Aorta (tissue), 5 donors: Measurements from ENCODE around the gene AMBP. TPM values are rescaled to one million over a fixed set of nuclear protein-coding genes. Genes with fewer than 3 reads are reported as not detected.
A peak's percentile ranks its signal among the peaks of the same experiment; 100 is the strongest.

ENCODE experiments used
- ATAC-seq: fragments of 200-7000 bp; cut with Tn5 transposase; one replicate; pipeline ENCODE4 v1.9.1; 2022; ENCODE audit warnings: moderate library complexity; ENCODE audit not compliant: low FRiP score
- DNase-seq, 2 donors: peaks; one replicate each; pipeline ENCODE4 v3.0.0-alpha.2; 2020
- H3K27ac ChIP-seq, 2 donors: one replicate each; pipeline ENCODE4 v1.5.1; 2013; ENCODE audit warnings: low read length in 2 of 2, mild to moderate bottlenecking in 2 of 2, moderate library complexity in 2 of 2, control low read depth in 1 of 2, inconsistent platforms in 1 of 2, low read depth in 1 of 2
- H3K27me3 ChIP-seq, 2 donors: one replicate each; pipeline ENCODE4 v1.6.1; 2013; ENCODE audit warnings: control low read depth in 1 of 2, low read length in 1 of 2, mild to moderate bottlenecking in 1 of 2, moderate library complexity in 1 of 2; ENCODE audit not compliant: insufficient read depth in 2 of 2, control insufficient read depth in 1 of 2
- H3K36me3 ChIP-seq, 2 donors: one replicate each; pipeline ENCODE4 v1.6.1; 2013; ENCODE audit warnings: control low read depth in 1 of 2, low read length in 1 of 2, mild to moderate bottlenecking in 1 of 2; ENCODE audit not compliant: insufficient read depth in 2 of 2, control insufficient read depth in 1 of 2
- H3K4me1 ChIP-seq, 2 donors: one replicate each; pipeline ENCODE4 v1.6.1; 2013; ENCODE audit warnings: low read length in 2 of 2, control low read depth in 1 of 2, mild to moderate bottlenecking in 1 of 2, moderate library complexity in 1 of 2; ENCODE audit not compliant: insufficient read depth in 2 of 2, control insufficient read depth in 1 of 2
- H3K4me3 ChIP-seq, 2 donors: one replicate each; pipeline ENCODE4 v1.5.1; 2013; ENCODE audit warnings: low read length in 2 of 2, control low read depth in 1 of 2, mild to moderate bottlenecking in 1 of 2
- H3K9me3 ChIP-seq: one replicate; pipeline ENCODE4 v1.6.1; 2013; ENCODE audit warnings: mild to moderate bottlenecking, low read length; ENCODE audit not compliant: control insufficient read depth
- WGBS, 2 donors: extraction: QIAGEN DNeasy Blood & Tissue Kit; methylation state at CpG; one replicate each; pipeline ENCODE4 v1.1.7; 2013; 5-methylcytosine and 5-hydroxymethylcytosine counted together
- intact Hi-C, 2 donors: fragments of 100-400 bp; cut with DNase I; formaldehyde crosslinking; loops; one replicate each; pipeline versions ENCODE4 v1.14.2 to v1.15.0; 2022
- polyA plus RNA-seq, 2 donors: library from polyadenylated mRNA; stranded (reverse); fragments of 200-250 nt; gene quantifications; one replicate each; pipeline ENCODE4 v1.2.3, GENCODE V29; 2013
- total RNA-seq, 2 donors: library from RNA; stranded (reverse); fragmentation: NEBNext Ultra II Directional; extraction: Animal tissue kit (Norgen Biotek cat#: 25700); gene quantifications; one replicate each; pipeline ENCODE4 v1.2.1, GENCODE V29; 2021
- donor health status: healthy with polysubstance abuse.
- donor health status: Bipolar disorder and iron deficiency.
- donor health status: DM: no; HTN: no; CAD: no.
- donor health status: DM: no; HTN: no; CAD: no.
- donor health status: DM: yes; HTN: yes; CAD: no.

The AMBP gene
- total and polyA plus RNA-seq, 4 donors = 0.50 TPM; not detected in 3

DNA sequence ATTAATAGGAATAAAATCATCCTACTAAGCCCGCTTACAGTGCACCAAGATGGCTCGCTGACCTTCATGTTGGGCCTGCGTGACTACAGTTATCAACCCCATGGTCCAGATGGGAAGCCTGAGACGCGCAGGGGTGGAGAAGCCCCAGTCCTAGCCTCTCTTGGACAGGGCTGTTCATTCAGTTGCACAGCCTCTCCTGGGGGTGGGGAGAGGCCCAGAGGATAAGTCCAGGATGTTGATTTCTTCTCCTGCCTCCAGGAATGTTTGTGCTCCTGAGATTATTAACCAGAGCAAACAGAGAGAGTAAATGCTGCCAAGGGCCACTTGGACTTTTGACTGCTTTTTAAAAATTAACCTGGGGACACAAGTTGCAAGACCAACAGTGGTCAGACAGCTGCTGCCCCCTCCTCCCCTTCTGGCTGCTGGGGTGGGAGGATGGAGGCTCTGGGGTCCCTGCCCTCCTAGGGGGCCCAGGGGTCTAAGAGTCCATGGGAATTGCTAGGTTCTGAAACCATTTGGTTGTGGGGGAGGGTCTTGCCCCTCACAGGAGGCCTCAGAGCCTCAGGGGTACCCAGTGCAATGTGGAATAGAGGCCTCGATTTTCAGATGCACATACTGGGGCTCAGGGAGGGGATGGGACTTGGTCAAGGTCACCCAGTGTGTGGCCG is 2.8 kb upstream of the AMBP start:
- Histone ChIP-seq H3K9me3 (no peaks in the 10 kb centered on the region), H3K4me1 (no peaks in the 10 kb centered on the region), H3K27me3 (no peaks in the 10 kb centered on the region), H3K36me3 (no peaks in the 10 kb centered on the region), H3K4me3 (no peak overlapping the region), H3K27ac (no peak overlapping the region)
- ATAC-seq = no peak
- 91 to 96% methylated on average over 7 of the region's 7 CpGs for WGBS, 2 donors
- DNase-seq = no peak
- intact Hi-C loops = no loop called here

DNA sequence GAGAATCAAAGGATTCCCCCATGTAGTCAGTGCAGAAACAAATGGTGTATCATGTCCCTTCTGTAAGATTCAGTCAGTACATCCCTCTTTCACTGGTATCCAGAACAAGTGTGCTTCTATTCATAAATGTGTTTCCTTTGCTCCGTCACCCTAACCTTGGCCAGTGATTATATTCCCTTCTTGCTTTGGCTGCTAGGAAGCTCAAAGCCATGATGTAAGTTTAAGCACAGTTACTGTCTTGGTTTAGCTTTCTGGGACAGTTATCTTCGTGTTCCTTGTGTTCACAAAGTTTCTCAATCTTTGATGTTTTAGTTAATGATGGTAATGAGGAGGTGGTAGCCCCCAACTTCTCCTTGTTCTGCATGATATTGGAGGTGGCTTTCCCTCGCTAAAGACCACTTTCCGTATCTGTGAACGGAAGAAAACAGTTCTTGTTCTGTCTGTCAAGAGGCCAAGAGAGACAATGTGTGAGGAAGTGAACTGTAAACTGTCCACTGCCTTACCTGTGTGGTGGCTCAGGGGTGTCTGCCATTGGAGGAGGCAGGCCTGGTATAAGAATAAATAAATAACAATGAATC is 2.2 kb upstream of the AMBP start:
- no peak for ATAC-seq
- WGBS, 2 donors = 91 to 95% methylated on average over 5 of the region's 5 CpGs

DNA sequence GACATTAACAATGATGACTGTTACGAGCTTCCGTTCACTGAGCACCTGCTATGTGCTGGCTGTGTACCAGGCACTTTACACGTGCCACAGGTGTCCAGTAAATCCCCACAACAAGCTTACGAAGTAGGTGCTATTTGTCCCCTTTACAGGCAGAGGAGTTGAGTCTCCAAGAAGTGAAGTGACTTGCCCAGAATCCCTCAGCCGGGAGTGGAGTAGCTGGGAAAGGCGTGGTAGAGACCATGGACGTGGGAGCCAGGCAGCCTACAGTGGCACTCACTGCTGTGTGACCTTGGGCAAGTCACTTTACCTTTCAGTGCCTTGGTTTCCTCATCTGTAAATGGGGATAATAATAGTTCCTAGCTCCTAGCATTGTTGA is 669 bp upstream of the AMBP start:
- DNase-seq (no peak), ATAC-seq (no peak)
- intact Hi-C loops = no loop called here
- no peaks in the 10 kb centered on the region for H3K36me3 ChIP-seq
- no peak overlapping the region for H3K27ac ChIP-seq
- H3K4me1 ChIP-seq = no peaks in the 10 kb centered on the region
- 81 to 86% methylated on average over 7 of the region's 7 CpGs for WGBS, 2 donors
- H3K9me3 ChIP-seq = no peaks in the 10 kb centered on the region
- no peak overlapping the region for H3K4me3 ChIP-seq
- H3K27me3 ChIP-seq = no peaks in the 10 kb centered on the region

More for the DNA sequence above, 2.2 kb upstream of the AMBP start:
- H3K4me1 ChIP-seq = no peaks in the 10 kb centered on the region
- no peak for DNase-seq
- H3K36me3 ChIP-seq = no peaks in the 10 kb centered on the region
- intact Hi-C loops = no loop called here
- H3K27ac ChIP-seq = no peak overlapping the region
- H3K27me3 ChIP-seq = no peaks in the 10 kb centered on the region
- no peak overlapping the region for H3K4me3 ChIP-seq
- H3K9me3 ChIP-seq = no peaks in the 10 kb centered on the region

DNA sequence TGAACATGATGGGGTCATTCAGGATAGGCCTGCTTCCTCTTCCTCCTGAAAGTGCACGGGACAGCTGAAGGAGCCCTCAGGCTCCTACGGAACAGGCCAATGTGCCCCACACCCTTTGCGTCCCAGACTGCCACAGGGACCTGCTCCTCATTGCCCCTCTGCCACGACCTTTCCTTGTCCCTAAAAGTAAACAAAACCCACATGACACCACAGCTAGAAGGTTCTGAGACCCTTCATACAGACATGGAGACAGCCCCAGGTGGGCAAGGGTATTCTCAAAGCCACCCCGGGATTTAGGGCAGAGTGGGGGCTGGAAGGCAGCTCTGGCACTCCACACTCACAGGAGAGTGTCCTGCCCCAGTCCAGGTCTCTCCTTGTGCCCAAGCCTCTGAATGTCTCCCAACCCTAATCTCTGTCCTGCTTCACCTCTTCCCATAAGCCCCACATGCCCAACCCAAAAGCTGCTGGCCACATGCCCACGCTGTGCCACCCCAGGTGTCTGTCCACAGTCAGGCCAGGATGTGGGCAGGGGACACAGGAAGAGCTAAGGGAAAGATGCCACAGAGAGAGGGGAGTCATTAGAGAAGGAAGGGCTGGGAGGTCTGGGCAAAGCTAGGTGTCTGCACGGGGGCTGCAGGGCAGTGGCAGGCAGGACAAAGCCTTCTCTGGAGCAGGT is 800 bp downstream of the AMBP start:
- 78 to 85% methylated on average over 7 of the region's 7 CpGs for WGBS, 2 donors
- Histone ChIP-seq H3K9me3 (no peaks in the 10 kb centered on the region), H3K36me3 (no peaks in the 10 kb centered on the region), H3K4me1 (no peaks in the 10 kb centered on the region), H3K27ac (no peak overlapping the region), H3K4me3 (no peak overlapping the region), H3K27me3 (no peaks in the 10 kb centered on the region)
- ATAC-seq (no peak), DNase-seq (no peak)
- intact Hi-C loops = no loop called here

DNA sequence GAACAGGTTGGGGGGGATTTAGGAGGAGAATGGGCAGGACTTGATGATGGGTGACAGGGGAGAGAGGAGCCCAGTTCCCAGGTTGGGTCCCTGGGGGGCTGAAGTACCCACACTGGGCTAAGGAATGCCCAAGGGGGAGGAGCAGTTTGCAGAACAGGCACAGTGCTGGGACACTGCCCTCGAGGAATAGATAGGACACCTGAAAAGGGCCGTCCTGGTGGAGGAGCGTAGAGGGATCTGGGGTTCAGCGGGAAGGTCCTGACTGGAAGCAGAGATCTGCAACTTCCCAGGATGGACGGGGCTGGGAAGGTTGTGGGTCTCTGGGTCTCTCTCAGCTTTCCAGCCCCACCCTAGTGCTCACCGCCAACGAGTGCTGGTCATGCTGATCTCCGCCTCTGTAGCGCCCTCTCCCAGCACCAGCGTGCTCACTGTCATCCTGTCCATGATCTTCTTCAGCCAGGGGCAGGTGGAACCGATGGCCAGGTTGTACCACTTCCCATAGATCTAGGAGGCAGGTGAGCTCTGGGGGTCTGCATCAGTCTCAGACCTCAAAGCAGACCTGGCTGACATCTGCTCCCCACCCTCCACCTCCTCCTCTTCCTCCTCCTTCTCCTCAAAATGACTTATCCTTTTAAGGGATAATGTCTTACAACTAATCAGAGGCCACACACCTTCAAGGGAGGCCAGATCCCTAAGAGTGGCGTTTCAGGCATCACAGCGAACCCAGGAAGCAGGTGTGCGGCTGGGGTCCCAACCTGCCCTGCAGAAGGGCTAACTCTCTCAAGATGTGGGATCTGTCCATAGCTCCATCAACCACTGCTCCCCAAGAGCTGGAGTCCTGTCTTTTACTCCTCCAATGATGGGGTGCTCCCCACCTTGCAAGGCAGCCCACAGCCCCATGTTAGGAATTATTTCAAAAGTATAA is 1.6 kb downstream of the AMBP start:
- Histone ChIP-seq H3K9me3 (no peaks in the 10 kb centered on the region), H3K36me3 (no peaks in the 10 kb centered on the region), H3K4me3 (no peak overlapping the region), H3K4me1 (no peaks in the 10 kb centered on the region), H3K27ac (no peak overlapping the region), H3K27me3 (no peaks in the 10 kb centered on the region)
- peak; percentile 32 to 43 for DNase-seq
- intact Hi-C loops = no loop called here
- ATAC-seq = no peak
- WGBS, 2 donors = 85 to 91% methylated on average over 14 of the region's 14 CpGs

DNA sequence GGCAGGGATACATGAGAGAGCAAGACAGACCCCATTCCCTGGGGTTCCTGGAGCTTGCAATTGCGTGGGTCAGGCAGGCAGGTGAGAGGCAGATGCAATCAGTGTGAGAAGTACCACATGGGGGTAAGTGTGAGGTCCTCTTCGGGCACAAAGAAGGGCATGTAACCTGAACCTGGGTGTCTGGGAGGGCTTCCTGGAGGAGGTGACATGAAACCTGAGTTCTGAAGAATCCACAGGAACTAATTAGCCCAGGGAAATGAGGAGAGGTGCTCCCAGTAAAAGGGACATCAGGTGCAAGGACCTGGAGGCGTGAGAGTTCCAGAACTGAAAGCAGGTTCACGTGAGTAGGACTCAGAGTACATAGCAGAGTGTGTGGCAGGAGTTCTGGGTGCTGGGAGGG is 2.5 kb downstream of the AMBP start:
- DNase-seq (peak in 1 of 2 donors; percentile 25), ATAC-seq (no peak)
- Histone ChIP-seq H3K9me3 (no peaks in the 10 kb centered on the region), H3K27ac (no peak overlapping the region), H3K4me3 (no peak overlapping the region), H3K4me1 (no peaks in the 10 kb centered on the region), H3K27me3 (no peaks in the 10 kb centered on the region), H3K36me3 (no peaks in the 10 kb centered on the region)
- intact Hi-C loops = no loop called here
- 81 to 83% methylated on average over 4 of the region's 4 CpGs for WGBS, 2 donors

DNA sequence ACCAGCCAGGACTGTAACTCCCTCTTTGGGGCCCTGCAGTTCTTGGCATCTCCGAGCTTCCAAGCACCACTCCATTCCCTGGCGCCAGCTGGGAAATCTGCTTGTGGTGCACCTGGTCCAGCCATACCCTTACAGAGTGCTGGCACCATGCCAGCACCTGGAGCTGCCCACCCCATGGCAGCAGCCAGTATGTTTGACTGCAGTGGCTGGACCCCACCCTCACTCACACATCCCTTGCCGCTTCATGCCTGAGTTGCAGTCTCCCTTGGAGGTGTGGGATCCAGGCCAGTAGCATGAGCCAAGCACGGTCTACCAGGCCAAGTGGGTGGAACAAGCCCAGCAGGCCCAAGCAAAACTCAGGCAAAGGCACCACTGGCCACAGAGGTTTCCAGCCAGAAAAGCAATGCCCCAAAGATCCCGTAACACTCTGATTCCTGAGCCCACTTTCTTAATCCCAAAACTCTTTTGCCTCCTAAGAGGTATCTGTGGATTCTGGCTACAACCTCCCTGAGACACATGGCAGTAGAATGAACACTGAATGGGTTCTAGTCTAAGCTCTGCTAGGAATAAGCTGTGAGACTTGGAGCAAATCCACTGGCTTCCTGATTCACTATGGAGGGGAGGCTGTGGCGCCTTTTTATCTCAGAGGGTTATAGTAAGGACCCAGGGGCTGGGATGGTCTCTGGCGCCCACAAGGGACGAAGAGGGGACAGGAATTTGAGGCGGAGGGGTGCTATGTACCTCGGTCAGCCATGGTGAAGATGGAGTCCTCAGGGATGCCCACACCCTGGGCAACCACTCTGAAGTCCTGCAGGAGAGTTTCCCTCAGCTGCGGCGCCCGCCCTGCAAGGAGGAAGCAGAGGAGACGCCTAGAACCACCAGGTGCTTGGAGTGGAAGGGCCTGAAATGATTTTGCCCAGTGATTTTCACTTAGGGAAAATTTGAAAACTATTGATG is 5.6 kb downstream of the AMBP start:
- Histone ChIP-seq H3K27ac (peak overlapping the region in 1 of 2 donors; percentile 49), H3K27me3 (no peaks in the 10 kb centered on the region), H3K9me3 (no peaks in the 10 kb centered on the region), H3K4me1 (no peaks in the 10 kb centered on the region), H3K36me3 (no peaks in the 10 kb centered on the region), H3K4me3 (no peak overlapping the region)
- peak; percentile 83 to 90 for DNase-seq
- peak; percentile 82 for ATAC-seq
- intact Hi-C loops = no loop called here
- WGBS, 2 donors = 24 to 25% methylated on average over 14 of the region's 14 CpGs
